ENCODE data around the gene OTOS. TPM values are rescaled to one million over a fixed set of nuclear protein-coding genes. Genes with fewer than 3 reads are reported as not detected.

OTOS gene
- total and polyA plus RNA-seq, 4 donors: not detected

- H3K4me3 ChIP-seq (ENCODE audit: low read depth in 1 of 3, low read length in 3 of 3): no peak overlapping the region
- H3K27ac ChIP-seq (ENCODE audit: low read depth in 1 of 2, low read length in 2 of 2): no peak overlapping the region
- DNase-seq (ENCODE audit: low spot score): no peak
- no peaks in the 10 kb centered on the region for H3K9me3 ChIP-seq (ENCODE audit: control insufficient read depth in 4 of 4, low read length in 3 of 4)
- no peaks in the 10 kb centered on the region for H3K36me3 ChIP-seq (ENCODE audit: control insufficient read depth in 4 of 4, insufficient read depth in 3 of 4, low read depth in 1 of 4, low read length in 3 of 4)
- no peaks in the 10 kb centered on the region for H3K4me1 ChIP-seq (ENCODE audit: control insufficient read depth in 4 of 4, insufficient read depth in 4 of 4, low read length in 3 of 4)
- H3K27me3 ChIP-seq (ENCODE audit: control insufficient read depth in 4 of 4, insufficient read depth in 4 of 4, low read length in 3 of 4): peaks cover 0 to 3% (median 0%) of the 10 kb centered on the region in 4 donors
- TF ChIP-seq ATF3 (IDR thresholded peaks at IDR 0.05) (no peak), NR2F2 (IDR thresholded peaks at IDR 0.05) (no peak), SP1 (IDR thresholded peaks at IDR 0.05) (no peak), FOXA2 (IDR thresholded peaks at IDR 0.05) (no peak), RXRA (IDR thresholded peaks at IDR 0.05) (no peak), JUND (IDR thresholded peaks at IDR 0.05) (no peak), GABPA (IDR thresholded peaks at IDR 0.05 in 1 of 2, conservative IDR thresholded peaks at IDR 0.05 in 1 of 2) (no peak), FOXA1 (IDR thresholded peaks at IDR 0.05) (no peak), EGR1 (IDR thresholded peaks at IDR 0.05; ENCODE audit: low read depth in 2 of 2) (no peak), REST (IDR thresholded peaks at IDR 0.05) (no peak), MAX (IDR thresholded peaks at IDR 0.05) (no peak), CTCF (IDR thresholded peaks at IDR 0.05; ENCODE audit: low read depth, low read length, missing input control) (no peak), HNF4A (conservative IDR thresholded peaks at IDR 0.05) (no peak), HNF4G (IDR thresholded peaks at IDR 0.05) (no peak), ZBTB33 (IDR thresholded peaks at IDR 0.05) (no peak), RAD21 (IDR thresholded peaks at IDR 0.05) (no peak), YY1 (IDR thresholded peaks at IDR 0.05) (no peak)
- WGBS: 63% methylated on average over 3 of the region's 3 CpGs
- H3K9ac ChIP-seq (ENCODE audit: low read depth in 1 of 2, low read length in 2 of 2): no peak overlapping the region
Observed at GRCh38 chr2:240153418-240153817, 13.0 kb upstream of the OTOS start.

All from liver (tissue), 9 donors.